ENCODE measurements around the gene CYP4A22.

The CYP4A22 gene

GRCh38 chr1:47182676-47183235 lies 45.5 kb downstream of the CYP4A22 start:
- in situ Hi-C loops (cut with HindIII; ENCODE audit: low sequenced_read_pairs): no loop called here
- TF ChIP-seq CTCF (IDR thresholded peaks at IDR 0.05; ENCODE audit: low read depth, low read length): no peak
- no peak for DNase-seq (ENCODE audit: low read depth, low spot score)
- H3K4me3 ChIP-seq (ENCODE audit: low read depth, low read length): no peak overlapping the region

GRCh38 chr1:47183308-47184089 lies 46.3 kb downstream of the CYP4A22 start:
- TF ChIP-seq CTCF (IDR thresholded peaks at IDR 0.05; ENCODE audit: low read depth, low read length): no peak
- in situ Hi-C loops (cut with HindIII; ENCODE audit: low sequenced_read_pairs): no loop called here
- no peak overlapping the region for H3K4me3 ChIP-seq (ENCODE audit: low read depth, low read length)
- DNase-seq (ENCODE audit: low read depth, low spot score): no peak

- no peak for TF ChIP-seq CTCF (IDR thresholded peaks at IDR 0.05; ENCODE audit: low read depth, low read length)
- no peak overlapping the region for H3K4me3 ChIP-seq (ENCODE audit: low read depth, low read length)
- in situ Hi-C loops (cut with HindIII; ENCODE audit: low sequenced_read_pairs): no loop called here
- no peak for DNase-seq (ENCODE audit: low read depth, low spot score)
Observed at GRCh38 chr1:47184090-47184821, 47.0 kb downstream of the CYP4A22 start.

- DNase-seq (ENCODE audit: low read depth, low spot score): no peak
- no peak overlapping the region for H3K4me3 ChIP-seq (ENCODE audit: low read depth, low read length)
- in situ Hi-C loops (cut with HindIII; ENCODE audit: low sequenced_read_pairs): no loop called here
- TF ChIP-seq CTCF (IDR thresholded peaks at IDR 0.05; ENCODE audit: low read depth, low read length): no peak
Observed at GRCh38 chr1:47184822-47185677, 47.8 kb downstream of the CYP4A22 start.

- no peak overlapping the region for H3K4me3 ChIP-seq (ENCODE audit: low read depth, low read length)
- in situ Hi-C loops (cut with HindIII; ENCODE audit: low sequenced_read_pairs): no loop called here
- no peak for DNase-seq (ENCODE audit: low read depth, low spot score)
- TF ChIP-seq CTCF (IDR thresholded peaks at IDR 0.05; ENCODE audit: low read depth, low read length): no peak
Observed at GRCh38 chr1:47186267-47187185, 49.3 kb downstream of the CYP4A22 start.
